ENCODE results near the gene TAF8. TPM values are rescaled to one million over a fixed set of nuclear protein-coding genes. Genes with fewer than 3 reads are reported as not detected.
A peak's percentile ranks its signal among the peaks of the same experiment; 100 is the strongest.

The TAF8 gene
- total RNA-seq, 8 experiments from 2014 or later: 3.7 to 22.7 (median 8.9) TPM

DNA sequence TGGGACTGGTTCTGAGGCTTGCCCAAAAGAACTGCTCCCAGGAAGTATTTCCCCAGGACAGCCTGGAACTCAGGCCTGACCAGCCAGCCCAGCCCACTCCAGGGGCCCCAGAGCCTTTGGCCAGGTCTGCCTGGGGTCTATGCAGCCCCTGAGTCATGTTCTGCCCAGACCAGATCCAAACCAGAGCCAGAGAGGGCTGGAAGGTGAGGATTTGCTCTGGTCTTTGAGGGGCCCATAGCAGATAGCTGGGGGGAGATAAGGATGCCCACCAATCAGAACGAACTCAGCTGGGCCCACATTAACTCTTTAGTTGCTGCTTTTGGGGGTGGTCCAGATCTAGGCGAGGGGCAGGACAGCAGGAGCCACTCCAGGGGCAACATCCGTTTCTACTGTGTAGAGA is 75.3 kb downstream of the TAF8 start:
- no peak overlapping the region for H3K27ac ChIP-seq
- no peaks in the 10 kb centered on the region for H3K4me1 ChIP-seq (replicated peaks in 1 of 2)
- in situ Hi-C loops (cut with MboI; ENCODE audit: low pct_unique_long_range_greater_than_20kb in 2 of 9, low sequenced_read_pairs in 9 of 9, unreplicated experiment in 9 of 9): no loop called here

DNA sequence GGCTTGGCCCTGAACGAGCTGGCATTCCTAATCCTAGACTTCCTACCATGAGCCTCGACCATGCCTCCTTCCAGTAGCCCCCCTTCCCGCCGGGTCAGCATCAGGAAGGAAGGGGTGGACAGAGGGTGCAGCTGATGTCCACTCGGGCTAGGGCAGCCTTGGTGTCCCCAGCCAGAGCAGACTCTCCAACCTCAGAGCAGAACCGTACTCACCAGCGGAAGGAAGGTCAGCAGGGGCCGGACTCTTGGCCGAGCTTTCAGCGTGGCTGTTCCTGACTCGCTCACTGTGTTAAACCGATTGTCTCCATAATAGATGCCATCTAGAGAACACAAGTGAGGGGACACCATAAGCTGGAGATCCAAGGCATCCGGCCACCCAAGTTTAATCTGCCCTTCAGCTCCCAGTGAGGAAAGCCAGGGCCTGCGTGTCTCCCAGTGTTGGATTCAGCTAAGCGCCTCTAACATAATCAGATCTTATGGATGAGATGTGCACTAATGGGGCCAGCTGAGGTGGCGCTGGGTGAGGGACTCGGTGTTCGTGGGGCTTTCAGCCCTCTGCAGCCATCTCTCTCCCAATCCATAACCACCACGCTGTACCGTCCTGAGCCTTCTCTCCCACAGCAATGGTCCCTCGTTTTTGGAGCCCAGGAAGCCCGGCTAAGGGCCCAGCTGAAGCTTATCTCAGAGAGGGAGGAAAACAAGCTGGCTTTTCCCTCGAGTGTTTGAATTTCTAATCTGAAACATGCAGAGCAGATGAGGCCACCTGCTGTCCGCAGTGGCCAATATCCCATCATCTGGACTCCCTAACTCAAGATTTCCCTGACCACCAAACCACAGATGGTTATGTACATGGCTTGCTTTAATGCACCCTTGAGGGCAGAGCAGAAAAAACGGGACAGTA is 78.4 kb downstream of the TAF8 start:
- Histone ChIP-seq H3K4me3 (no peak overlapping the region), H3K4me1 (replicated peaks in 1 of 2) (no peaks in the 10 kb centered on the region), H3K27ac (no peak overlapping the region)
- ATAC-seq (replicated peaks in 6 of 8): peak in 1 of 8 experiments; percentile 36
- in situ Hi-C loops (cut with MboI; ENCODE audit: low pct_unique_long_range_greater_than_20kb in 2 of 9, low sequenced_read_pairs in 9 of 9, unreplicated experiment in 9 of 9): no loop called here
- WGBS, 10 experiments: 53 to 97% (median 84%) methylated on average over 3 to 17 of the region's 25 CpGs; no CpG with 5 or more reads in 2 of the 10 experiments

More for the DNA sequence above, 75.3 kb downstream of the TAF8 start:
- no peak for ATAC-seq (replicated peaks in 6 of 8)
- 17 to 100% (median 67%) methylated on average over 1 to 3 of the region's 3 CpGs; no CpG with 5 or more reads in 6 of the 10 experiments for WGBS, 10 experiments
- no peak overlapping the region for H3K4me3 ChIP-seq

GRCh38 chr6:42129360-42129676 is 79.0 kb downstream of the TAF8 start:
- Histone ChIP-seq H3K4me1 (replicated peaks in 1 of 2) (no peaks in the 10 kb centered on the region), H3K4me3 (no peak overlapping the region), H3K27ac (no peak overlapping the region)
- 100% methylated on average over 2 of the region's 2 CpGs; no CpG with 5 or more reads in 9 of the 10 experiments for WGBS, 10 experiments
- in situ Hi-C loops (cut with MboI; ENCODE audit: low pct_unique_long_range_greater_than_20kb in 2 of 9, low sequenced_read_pairs in 9 of 9, unreplicated experiment in 9 of 9): no loop called here
- no peak for ATAC-seq (replicated peaks in 6 of 8)

GRCh38 chr6:42131531-42131930 is 81.2 kb downstream of the TAF8 start:
- no peak overlapping the region for H3K4me3 ChIP-seq
- 35 to 100% (median 73%) methylated on average over 1 to 9 of the region's 11 CpGs; no CpG with 5 or more reads in 4 of the 10 experiments for WGBS, 10 experiments
- no peak overlapping the region for H3K27ac ChIP-seq
- no peak for ATAC-seq (replicated peaks in 6 of 8)
- in situ Hi-C loops (cut with MboI; ENCODE audit: low pct_unique_long_range_greater_than_20kb in 2 of 9, low sequenced_read_pairs in 9 of 9, unreplicated experiment in 9 of 9): no loop called here
- H3K4me1 ChIP-seq (replicated peaks in 1 of 2): peaks cover 1 to 2% of the 10 kb centered on the region in 2 donors

GRCh38 chr6:42133926-42134325 is 83.6 kb downstream of the TAF8 start:
- ATAC-seq (replicated peaks in 6 of 8): no peak
- H3K4me1 ChIP-seq (replicated peaks in 1 of 2): peaks cover 14 to 17% of the 10 kb centered on the region in 2 donors
- no peak overlapping the region for H3K4me3 ChIP-seq
- in situ Hi-C loops (cut with MboI; ENCODE audit: low pct_unique_long_range_greater_than_20kb in 2 of 9, low sequenced_read_pairs in 9 of 9, unreplicated experiment in 9 of 9): no loop called here
- no peak overlapping the region for H3K27ac ChIP-seq
- 76 to 100% (median 93%) methylated on average over 1 to 3 of the region's 4 CpGs; no CpG with 5 or more reads in 7 of the 10 experiments for WGBS, 10 experiments

- Histone ChIP-seq H3K4me3 (no peak overlapping the region), H3K27ac (no peak overlapping the region), H3K4me1 (replicated peaks in 1 of 2) (peaks cover 16 to 22% of the 10 kb centered on the region in 2 donors)
- ATAC-seq (replicated peaks in 6 of 8): no peak
- WGBS, 10 experiments: 63 to 85% (median 78%) methylated on average over 3 to 12 of the region's 12 CpGs; no CpG with 5 or more reads in 5 of the 10 experiments
- in situ Hi-C loops (cut with MboI; ENCODE audit: low pct_unique_long_range_greater_than_20kb in 2 of 9, low sequenced_read_pairs in 9 of 9, unreplicated experiment in 9 of 9): no loop called here
Observed at GRCh38 chr6:42135161-42135560, 84.8 kb downstream of the TAF8 start.

GRCh38 chr6:42135722-42136121 is 85.4 kb downstream of the TAF8 start:
- H3K27ac ChIP-seq: no peak overlapping the region
- peaks cover 19 to 24% of the 10 kb centered on the region in 2 donors for H3K4me1 ChIP-seq (replicated peaks in 1 of 2)
- no peak overlapping the region for H3K4me3 ChIP-seq
- 17 to 100% (median 80%) methylated on average over 1 to 2 of the region's 2 CpGs; no CpG with 5 or more reads in 3 of the 10 experiments for WGBS, 10 experiments
- in situ Hi-C loops (cut with MboI; ENCODE audit: low pct_unique_long_range_greater_than_20kb in 2 of 9, low sequenced_read_pairs in 9 of 9, unreplicated experiment in 9 of 9): no loop called here
- ATAC-seq (replicated peaks in 6 of 8): no peak

DNA sequence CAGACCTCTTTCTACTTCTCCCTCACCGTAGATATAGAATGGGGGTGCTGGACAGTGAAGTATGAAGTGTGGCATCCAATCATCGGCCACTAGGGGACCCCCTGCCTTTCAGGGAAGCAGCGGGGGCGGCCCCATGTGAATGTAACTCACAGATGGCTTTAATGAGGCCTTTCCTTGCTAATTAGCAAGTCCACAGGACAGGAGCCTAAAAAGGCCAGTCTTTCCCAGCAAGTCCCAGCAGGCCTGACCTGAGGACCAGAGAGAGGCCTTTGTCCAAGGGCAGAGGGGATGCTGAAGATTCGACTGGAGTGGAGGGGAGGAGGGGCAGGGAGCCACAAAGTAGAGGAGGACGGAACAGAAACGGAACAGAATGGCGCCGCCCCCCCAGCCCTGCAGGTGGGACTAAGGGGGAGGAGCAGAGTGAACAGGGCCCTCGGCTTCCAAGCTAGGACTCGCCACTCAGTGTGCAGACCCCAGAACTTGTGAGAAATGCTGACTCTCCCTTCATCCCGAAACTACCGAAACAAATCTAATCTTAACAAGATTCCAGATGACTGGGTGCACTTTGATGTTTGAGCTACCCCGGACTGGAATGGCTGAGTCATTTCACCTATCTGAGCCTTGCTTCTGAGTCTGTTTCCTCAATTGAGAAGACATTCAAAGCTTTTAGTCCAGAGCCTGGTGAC is 86.3 kb downstream of the TAF8 start:
- in situ Hi-C loops (cut with MboI; ENCODE audit: low pct_unique_long_range_greater_than_20kb in 2 of 9, low sequenced_read_pairs in 9 of 9, unreplicated experiment in 9 of 9): no loop called here
- peak; percentile 23 to 72 (median 54) for ATAC-seq (replicated peaks in 6 of 8)
- no peak overlapping the region for H3K27ac ChIP-seq
- peaks cover 29 to 32% of the 10 kb centered on the region in 2 donors for H3K4me1 ChIP-seq (replicated peaks in 1 of 2)
- 0 to 70% (median 28%) methylated on average over 2 to 6 of the region's 14 CpGs; no CpG with 5 or more reads in 3 of the 10 experiments for WGBS, 10 experiments
- no peak overlapping the region for H3K4me3 ChIP-seq

Other genes with a start within 250 kb of the TAF8 start
- gene USP49, start 155.1 kb upstream of the TAF8 start, total RNA-seq: 10 to 100 TPM in 4 of 8 experiments, 1 to 10 TPM in 4; 2.3 to 14.8 (median 9.6) TPM
- 10 to 100 TPM; 12.4 to 24.3 (median 19.9) TPM for gene MED20, start 129.4 kb upstream of the TAF8 start, total RNA-seq
- 10 to 100 TPM in 7 of 8 experiments, 1 to 10 TPM in 1; 9.4 to 46.4 (median 17.8) TPM for gene BYSL, start 129.0 kb upstream of the TAF8 start, total RNA-seq
- 10 to 100 TPM; 10.3 to 32.6 (median 19.0) TPM for gene CCND3, start 108.7 kb upstream of the TAF8 start, total RNA-seq
- gene C6orf132, start 92.1 kb downstream of the TAF8 start, total RNA-seq: under 1 TPM in 7 of 8 experiments, not detected in 1; under 0.01 to 1.00 (median 0.25) TPM
- gene GUCA1A, start 122.8 kb downstream of the TAF8 start, total RNA-seq: 1 to 10 TPM in 5 of 8 experiments, under 1 TPM in 2, not detected in 1; 0.25 to 4.2 (median 1.5) TPM
- gene GUCA1B, start 144.4 kb downstream of the TAF8 start, total RNA-seq: 1 to 10 TPM in 7 of 8 experiments, under 1 TPM in 1; 0.63 to 4.5 (median 1.8) TPM
- 10 to 100 TPM; 19.6 to 52.8 (median 33.8) TPM for gene MRPS10, start 167.3 kb downstream of the TAF8 start, total RNA-seq